WTC11 (cell line): ENCODE results near the gene POU6F1.

Experiments
- CTCF ChIP-seq: fragments of 200-600 bp; IDR thresholded peaks from 2 replicates; pipeline ENCODE4 v1.8.0; 2022; ENCODE audit warnings: antibody characterized with exemption
- FOXK1 ChIP-seq: sonication (generic); formaldehyde crosslinking; IDR thresholded peaks from 2 replicates; pipeline ENCODE4 v1.8.0; 2022; ENCODE audit warnings: mild to moderate bottlenecking, moderate library complexity, missing genetic modification reagents
- JUN ChIP-seq: sonication (generic); formaldehyde crosslinking; IDR thresholded peaks from 2 replicates; pipeline ENCODE4 v1.8.0; 2023; ENCODE audit warnings: mild to moderate bottlenecking, missing genetic modification reagents
- KAT7 ChIP-seq: sonication (generic); formaldehyde crosslinking; IDR thresholded peaks from 2 replicates; pipeline ENCODE4 v1.8.1; 2023; ENCODE audit warnings: missing genetic modification reagents, mild to moderate bottlenecking, borderline replicate concordance
- NFYB ChIP-seq: sonication (generic); formaldehyde crosslinking; conservative IDR thresholded peaks from 2 replicates; pipeline ENCODE4 v1.8.0; 2022; ENCODE audit warnings: low read depth, missing genetic modification reagents
- PREB ChIP-seq: sonication (generic); formaldehyde crosslinking; IDR thresholded peaks from 2 replicates; pipeline ENCODE4 v1.8.1; 2022; ENCODE audit warnings: mild to moderate bottlenecking, missing genetic modification reagents, moderate library complexity, borderline replicate concordance
- ZNF138 ChIP-seq: sonication (generic); formaldehyde crosslinking; conservative IDR thresholded peaks from 2 replicates; pipeline ENCODE4 v1.8.1; 2022; ENCODE audit warnings: mild to moderate bottlenecking, moderate library complexity, missing genetic modification reagents

- no peak for TF ChIP-seq PREB
- TF ChIP-seq KAT7 (CRISPR knock-in tag), result no peak
- no peak for TF ChIP-seq FOXK1 (CRISPR knock-in tag)
- TF ChIP-seq NFYB (CRISPR knock-in tag), result no peak
- TF ChIP-seq CTCF, result no peak
- no peak for TF ChIP-seq JUN (CRISPR knock-in tag)
- no peak for TF ChIP-seq ZNF138
These were observed 61.6 kb downstream of the POU6F1 start for GRCh38 chr12:51156245-51156765.
